A673 (cell line): ENCODE results near the gene FERD3L. TPM values are rescaled to one million over a fixed set of nuclear protein-coding genes. Genes with fewer than 3 reads are reported as not detected.

Experiments used
- BruUV-seq: library from RNA; stranded (reverse); fragments of 400-500 nt; replicated peaks from 2 replicates; lab custom pipeline; 2021; lab: Mats Ljungman, UMichigan
- CTCF ChIA-PET: fragments of 300-600 bp; sonication (Branson Sonifier 250); formaldehyde crosslinking; loops from one replicate; lab custom pipeline; 2022; ENCODE audit warnings: antibody characterized with exemption; lab: Charles Lee
- POLR2A ChIA-PET: fragments of 300-600 bp; sonication (Branson Sonifier 250); formaldehyde crosslinking; loops from one replicate; lab custom pipeline; 2022; ENCODE audit warnings: antibody characterized with exemption; ENCODE audit not compliant: low non-redundant PET; lab: Charles Lee
- DNase-seq: peaks from one replicate; pipeline ENCODE4 v3.0.0-alpha.2; 2015; ENCODE audit warnings: low spot score
- H3K27ac ChIP-seq: fragments of 200-600 bp; sonication (generic); 2 replicates; pipeline ENCODE4 v1.5.1; 2016; ENCODE audit warnings: mixed run types, low read depth, mild to moderate bottlenecking, mixed read lengths, antibody characterized with exemption, low read length; ENCODE audit not compliant: poor library complexity, severe bottlenecking
- H3K27me3 ChIP-seq: fragments of 200-600 bp; sonication (generic); replicated peaks from 2 replicates; pipeline ENCODE4 v1.6.1; 2017; ENCODE audit warnings: mixed run types, low read depth, mild to moderate bottlenecking, mixed read lengths, antibody characterized with exemption, low read length; ENCODE audit not compliant: insufficient read depth, poor library complexity
- H3K36me3 ChIP-seq: fragments of 200-600 bp; sonication (generic); 2 replicates; pipeline ENCODE4 v1.6.1; 2016; ENCODE audit warnings: mixed run types, mild to moderate bottlenecking, mixed read lengths, antibody characterized with exemption, low read length; ENCODE audit not compliant: insufficient read depth, poor library complexity, severe bottlenecking
- H3K4me1 ChIP-seq: fragments of 200-600 bp; sonication (generic); 2 replicates; pipeline ENCODE4 v1.6.1; 2017; ENCODE audit warnings: mixed run types, mild to moderate bottlenecking, mixed read lengths, antibody characterized with exemption, low read length; ENCODE audit not compliant: insufficient read depth, poor library complexity, severe bottlenecking
- H3K4me3 ChIP-seq: fragments of 200-600 bp; sonication (generic); 2 replicates; pipeline ENCODE4 v1.5.1; 2016; ENCODE audit warnings: low read depth, mixed run types, mild to moderate bottlenecking, mixed read lengths, low read length; ENCODE audit not compliant: poor library complexity, severe bottlenecking
- H3K9me3 ChIP-seq: fragments of 200-600 bp; sonication (generic); 2 replicates; pipeline ENCODE4 v1.6.1; 2016; ENCODE audit warnings: mixed run types, low read depth, mild to moderate bottlenecking, mixed read lengths, antibody characterized with exemption, low read length; ENCODE audit not compliant: poor library complexity, severe bottlenecking
- CTCF ChIP-seq: fragments of 300-800, 200-600 bp; sonication (generic); conservative IDR thresholded peaks from 2 replicates; pipeline ENCODE4 v1.5.1; 2017; ENCODE audit warnings: low read depth, mild to moderate bottlenecking, antibody characterized with exemption, low read length, moderate library complexity, mixed read lengths
- EZH2 ChIP-seq: fragments of 200-600 bp; sonication (generic); IDR thresholded peaks from 2 replicates; pipeline ENCODE4 v1.6.1; 2017; ENCODE audit warnings: borderline replicate concordance, low read depth, mild to moderate bottlenecking, mixed read lengths, antibody characterized with exemption, low read length; ENCODE audit not compliant: poor library complexity, severe bottlenecking
- intact Hi-C: fragments of 100-400 bp; cut with micrococcal nuclease; formaldehyde crosslinking; loops from one replicate; pipeline ENCODE4 v1.10.0; 2022; ENCODE audit not compliant: unreplicated experiment
- total RNA-seq: library from RNA; stranded (reverse); gene quantifications from 2 replicates; pipeline ENCODE4 v1.2.3, GENCODE V29; 2021

FERD3L gene
- total RNA-seq, 1 experiment from 2014 or later: not detected

DNA sequence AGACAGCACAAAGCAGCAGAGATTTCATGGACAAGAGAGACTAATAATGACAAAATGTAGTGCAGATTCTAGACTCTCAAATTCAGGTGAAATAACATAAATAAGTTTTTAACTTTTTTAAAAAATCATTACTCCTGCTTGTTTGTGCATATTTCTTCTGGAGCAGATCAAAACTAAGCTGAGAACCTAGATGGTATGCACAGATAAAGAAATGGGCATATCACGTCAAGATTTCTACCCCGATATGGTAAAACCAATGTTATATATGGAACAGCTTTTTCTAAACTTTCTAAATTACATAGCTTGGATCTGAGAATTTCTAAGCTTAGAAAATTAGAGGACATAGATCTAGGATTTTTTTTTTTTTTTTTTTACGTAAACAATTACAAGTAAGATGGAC is 46.0 kb downstream of the FERD3L start:
- POLR2A ChIA-PET: no interaction called here
- Histone ChIP-seq H3K27me3 (no peaks in the 10 kb centered on the region), H3K27ac (no peak overlapping the region)

GRCh38 chr7:19098510-19098909 is 46.7 kb downstream of the FERD3L start:
- no TSS peak for BruUV-seq
- H3K4me3 ChIP-seq: no peak overlapping the region
- no peak for DNase-seq
- no peaks in the 10 kb centered on the region for H3K27me3 ChIP-seq
- ChIA-PET CTCF (no interaction called here), POLR2A (no interaction called here)
- no peaks in the 10 kb centered on the region for H3K9me3 ChIP-seq
- TF ChIP-seq EZH2 (no peak), CTCF (no peak)
- H3K4me1 ChIP-seq: peaks cover 15% of the 10 kb centered on the region
- H3K27ac ChIP-seq: no peak overlapping the region
- intact Hi-C loops: no loop called here
- H3K36me3 ChIP-seq: no peaks in the 10 kb centered on the region

More for the DNA sequence above, 46.0 kb downstream of the FERD3L start:
- intact Hi-C loops: no loop called here
- DNase-seq: no peak
- TF ChIP-seq CTCF (no peak), EZH2 (no peak)
- Histone ChIP-seq H3K9me3 (no peaks in the 10 kb centered on the region), H3K4me1 (peaks cover 15% of the 10 kb centered on the region), H3K4me3 (no peak overlapping the region), H3K36me3 (no peaks in the 10 kb centered on the region)
- CTCF ChIA-PET: no interaction called here
- BruUV-seq: no TSS peak

GRCh38 chr7:19097165-19098055 is 47.8 kb downstream of the FERD3L start:
- Histone ChIP-seq H3K27ac (no peak overlapping the region), H3K4me3 (no peak overlapping the region), H3K27me3 (no peaks in the 10 kb centered on the region), H3K4me1 (peaks cover 15% of the 10 kb centered on the region), H3K9me3 (no peaks in the 10 kb centered on the region), H3K36me3 (no peaks in the 10 kb centered on the region)
- DNase-seq: no peak
- ChIA-PET CTCF (no interaction called here), POLR2A (no interaction called here)
- intact Hi-C loops: no loop called here
- no TSS peak for BruUV-seq
- TF ChIP-seq EZH2 (no peak), CTCF (no peak)
